ENCODE measurements around the gene PRKCA.

- no peak for TF ChIP-seq ZNF274 (IDR thresholded peaks at IDR 0.05; ENCODE audit: low read depth, low read length)
- TF ChIP-seq YY1 (IDR thresholded peaks at IDR 0.05; ENCODE audit: insufficient read depth, insufficient read length), result no peak
These were observed 204.9 kb downstream of the PRKCA start for GRCh38 chr17:66507103-66507923.

All from NT2/D1 (cell line).